Activated CD8-positive, alpha-beta T cell treated with anti-CD3 and anti-CD28 coated beads for 36 hours (primary cell): Measurements from ENCODE around the gene SFTA2. TPM values are rescaled to one million over a fixed set of nuclear protein-coding genes. Genes with fewer than 3 reads are reported as not detected.

Experiments
- ATAC-seq: fragments of 200-7000 bp; cut with Tn5 transposase; one replicate; pipeline ENCODE4 v1.10.0; 2021; ENCODE audit warnings: mild to moderate bottlenecking, moderate library complexity
- CTCF ChIA-PET: fragments of 350-600 bp; sonication (Branson Sonifier 250); formaldehyde crosslinking; loops from one replicate; lab custom pipeline; 2021; ENCODE audit warnings: antibody characterized with exemption; lab: Charles Lee
- POLR2A ChIA-PET: fragments of 350-600 bp; sonication (Branson Sonifier 250); formaldehyde crosslinking; loops from one replicate; lab custom pipeline; 2021; ENCODE audit warnings: antibody characterized with exemption; lab: Charles Lee
- DNase-seq: peaks from one replicate; pipeline ENCODE4 v3.0.0-alpha.2; 2020
- H3K27ac Mint-ChIP-seq: one replicate; pipeline ENCODE4 v1.8.0; 2021; ENCODE audit warnings: mild to moderate bottlenecking, mixed read lengths
- H3K27me3 Mint-ChIP-seq: one replicate; pipeline ENCODE4 v1.8.0; 2021; ENCODE audit warnings: mixed read lengths
- H3K36me3 Mint-ChIP-seq: one replicate; pipeline ENCODE4 v1.8.0; 2021; ENCODE audit warnings: low read depth, mixed read lengths
- H3K4me1 Mint-ChIP-seq: one replicate; pipeline ENCODE4 v1.8.0; 2021; ENCODE audit warnings: low read depth, mixed read lengths
- H3K4me3 Mint-ChIP-seq: one replicate; pipeline ENCODE4 v1.8.0; 2021; ENCODE audit warnings: mild to moderate bottlenecking, moderate library complexity, mixed read lengths
- H3K9me3 Mint-ChIP-seq: one replicate; pipeline ENCODE4 v1.8.0; 2021; ENCODE audit warnings: mixed read lengths
- CTCF ChIP-seq: fragments of 200-600 bp; IDR thresholded peaks from one replicate; pipeline ENCODE4 v1.8.0; 2022; ENCODE audit warnings: antibody characterized with exemption, mild to moderate bottlenecking
- intact Hi-C: fragments of 100-400 bp; cut with micrococcal nuclease; formaldehyde crosslinking; loops from one replicate; pipeline ENCODE4 v1.10.0; 2022
- total RNA-seq, 2 experiments: library from RNA; stranded (reverse); gene quantifications; one replicate each; pipeline ENCODE4 v1.2.3, GENCODE V29; 2021

The SFTA2 gene
- total RNA-seq, 2 experiments from 2014 or later = not detected

GRCh38 chr6:30894381-30894780 lies 37.6 kb downstream of the SFTA2 start:
- ATAC-seq (no peak), DNase-seq (no peak)
- no peak for TF ChIP-seq CTCF
- intact Hi-C loops = no loop called here
- Mint-ChIP-seq H3K27me3 (no peaks in the 10 kb centered on the region), H3K4me3 (no peak overlapping the region), H3K27ac (no peak overlapping the region), H3K36me3 (peaks cover 10% of the 10 kb centered on the region), H3K4me1 (no peaks in the 10 kb centered on the region), H3K9me3 (no peaks in the 10 kb centered on the region)
- ChIA-PET CTCF (no interaction called here), POLR2A (no interaction called here)

- H3K4me1 Mint-ChIP-seq = no peaks in the 10 kb centered on the region
- ChIA-PET CTCF (no interaction called here), POLR2A (no interaction called here)
- no peak overlapping the region for H3K27ac Mint-ChIP-seq
- H3K36me3 Mint-ChIP-seq = peaks cover 9% of the 10 kb centered on the region
- intact Hi-C loops = no loop called here
- TF ChIP-seq CTCF = no peak
- DNase-seq (no peak), ATAC-seq (no peak)
- no peak overlapping the region for H3K4me3 Mint-ChIP-seq
- no peaks in the 10 kb centered on the region for H3K9me3 Mint-ChIP-seq
- no peaks in the 10 kb centered on the region for H3K27me3 Mint-ChIP-seq
Observed at GRCh38 chr6:30893666-30894065, 38.3 kb downstream of the SFTA2 start.

- intact Hi-C loops = no loop called here
- DNase-seq = no peak
- Mint-ChIP-seq H3K4me3 (no peak overlapping the region), H3K9me3 (no peaks in the 10 kb centered on the region), H3K36me3 (peaks cover 6% of the 10 kb centered on the region), H3K27me3 (no peaks in the 10 kb centered on the region), H3K27ac (no peak overlapping the region), H3K4me1 (no peaks in the 10 kb centered on the region)
- CTCF ChIA-PET = no interaction called here
- POLR2A ChIA-PET = no interaction called here
- no peak for ATAC-seq
- no peak for TF ChIP-seq CTCF
Observed at GRCh38 chr6:30893001-30893591, 38.9 kb downstream of the SFTA2 start.

- Mint-ChIP-seq H3K4me3 (no peak overlapping the region), H3K9me3 (no peaks in the 10 kb centered on the region), H3K36me3 (peaks cover 6% of the 10 kb centered on the region), H3K27me3 (no peaks in the 10 kb centered on the region), H3K4me1 (no peaks in the 10 kb centered on the region), H3K27ac (no peak overlapping the region)
- ChIA-PET POLR2A (interaction anchor here (1.0 to 1.5 kb wide), 2 partner anchors 10 to 25 kb away, joined by 3 read pairs; no protein-coding TSS in a partner anchor), CTCF (no interaction called here)
- no peak for ATAC-seq
- intact Hi-C loops = no loop called here
- TF ChIP-seq CTCF = no peak
- DNase-seq = no peak
Observed at GRCh38 chr6:30891816-30892538, 40.0 kb downstream of the SFTA2 start.

- intact Hi-C loops = no loop called here
- POLR2A ChIA-PET = interaction anchor here (1.5 to 1.6 kb wide), 2 partner anchors 24 to 71 kb away, joined by 3 to 5 read pairs; no protein-coding TSS in a partner anchor
- no peak for TF ChIP-seq CTCF
- Mint-ChIP-seq H3K27ac (no peak overlapping the region), H3K9me3 (no peaks in the 10 kb centered on the region), H3K4me3 (no peak overlapping the region), H3K4me1 (peaks cover 1% of the 10 kb centered on the region), H3K27me3 (no peaks in the 10 kb centered on the region), H3K36me3 (peaks cover 6% of the 10 kb centered on the region)
- DNase-seq (no peak), ATAC-seq (no peak)
- CTCF ChIA-PET = interaction anchor here (0.6 kb wide), 1 partner anchor 14 kb away, joined by 3 read pairs; no protein-coding TSS in a partner anchor
Observed at GRCh38 chr6:30891450-30891723, 40.6 kb downstream of the SFTA2 start.
